ENCODE measurements around the gene KCMF1.
"Not testable (repeated sequence)": the region's sequence is repeated elsewhere in the genome, so short reads cannot be mapped to it uniquely, and the experiment has no call there.

KCMF1 gene

GRCh38 chr2:84970868-84971509, at the start of gene KCMF1:
KCMF1 (plus strand) TSS chr2:84971161; CDS start chr2:84971452, 291 bp downstream.
- DNase-seq (ENCODE audit: low read depth in 2 of 2): peak; percentile 32 to 45

- no peak for DNase-seq (ENCODE audit: low read depth in 2 of 2)
Measured at GRCh38 chr2:84923009-84923408, 48.0 kb upstream of the KCMF1 start.

GRCh38 chr2:84924173-84925106, 46.5 kb upstream of the KCMF1 start:
- no peak for DNase-seq (ENCODE audit: low read depth in 2 of 2)

- no peak for DNase-seq (ENCODE audit: low read depth in 2 of 2)
Measured at GRCh38 chr2:84925336-84925723, 45.6 kb upstream of the KCMF1 start.

- peak; percentile 95 to 98 for DNase-seq (ENCODE audit: low read depth in 2 of 2)
Measured at GRCh38 chr2:84925724-84926376, 45.1 kb upstream of the KCMF1 start.

GRCh38 chr2:84927275-84927627, 43.7 kb upstream of the KCMF1 start:
- DNase-seq (ENCODE audit: low read depth in 2 of 2): no peak

GRCh38 chr2:84931384-84931821, 39.6 kb upstream of the KCMF1 start:
- DNase-seq (ENCODE audit: low read depth in 2 of 2): no peak

GRCh38 chr2:84938194-84938879, 32.6 kb upstream of the KCMF1 start:
- DNase-seq (ENCODE audit: low read depth in 2 of 2): no peak

- DNase-seq (ENCODE audit: low read depth in 2 of 2): peak; percentile 32 to 41
Measured at GRCh38 chr2:84939426-84940087, 31.4 kb upstream of the KCMF1 start.

GRCh38 chr2:84940088-84940470, 30.9 kb upstream of the KCMF1 start:
- DNase-seq (ENCODE audit: low read depth in 2 of 2): no peak

- no peak for DNase-seq (ENCODE audit: low read depth in 2 of 2)
Measured at GRCh38 chr2:84940831-84941412, 30.0 kb upstream of the KCMF1 start.

- no peak for DNase-seq (ENCODE audit: low read depth in 2 of 2)
Measured at GRCh38 chr2:84942166-84942565, 28.8 kb upstream of the KCMF1 start.

GRCh38 chr2:84942964-84943421, 28.0 kb upstream of the KCMF1 start:
- no peak for DNase-seq (ENCODE audit: low read depth in 2 of 2)

- DNase-seq (ENCODE audit: low read depth in 2 of 2): no peak
Measured at GRCh38 chr2:84944295-84944909, 26.6 kb upstream of the KCMF1 start.

GRCh38 chr2:84945838-84946203, 25.1 kb upstream of the KCMF1 start:
- DNase-seq (ENCODE audit: low read depth in 2 of 2): not testable (repeated sequence)

- DNase-seq (ENCODE audit: low read depth in 2 of 2): peak; percentile 20 to 24
Measured at GRCh38 chr2:84946204-84947009, 24.6 kb upstream of the KCMF1 start.

- DNase-seq (ENCODE audit: low read depth in 2 of 2): no peak
Measured at GRCh38 chr2:84947010-84947593, 23.9 kb upstream of the KCMF1 start.

- DNase-seq (ENCODE audit: low read depth in 2 of 2): no peak
Measured at GRCh38 chr2:84953535-84953934, 17.4 kb upstream of the KCMF1 start.

- no peak for DNase-seq (ENCODE audit: low read depth in 2 of 2)
Measured at GRCh38 chr2:84954329-84954728, 16.6 kb upstream of the KCMF1 start.

Measured in stimulated activated CD8-positive, alpha-beta memory T cell treated with anti-CD3 and anti-CD28 coated beads, Interleukin-7, amount 100 ng/mL, for 1 hour (primary cell).